ENCODE data around the gene HSFX2. TPM values are rescaled to one million over a fixed set of nuclear protein-coding genes. Genes with fewer than 3 reads are reported as not detected.
A peak's percentile ranks its signal among the peaks of the same experiment; 100 is the strongest.

HSFX2 gene
- total RNA-seq, 4 donors from 2014 or later, result 0.45 TPM; not detected in 3

- no peak for DNase-seq (ENCODE audit: extremely low spot score)
- TF ChIP-seq POLR2A (IDR thresholded peaks at IDR 0.05; ENCODE audit: low read depth), result no peak
- no peak for TF ChIP-seq POLR2AphosphoS5 (IDR thresholded peaks at IDR 0.05)
- TF ChIP-seq CTCF (IDR thresholded peaks at IDR 0.05), result no peak
- TF ChIP-seq EP300 (IDR thresholded peaks at IDR 0.05), result no peak
- no peaks in the 10 kb centered on the region for H3K27me3 ChIP-seq
- H3K27ac ChIP-seq (replicated peaks in 1 of 4), result no peak overlapping the region
- peaks cover 9 to 25% (median 15%) of the 10 kb centered on the region in 4 donors for H3K4me1 ChIP-seq
- no peak overlapping the region for H3K4me3 ChIP-seq
- no peaks in the 10 kb centered on the region for H3K9me3 ChIP-seq
- intact Hi-C loops (cut with DNase I), result no loop called here
- no peaks in the 10 kb centered on the region for H3K36me3 ChIP-seq
Measured at GRCh38 chrX:149633511-149633910, 38.4 kb upstream of the HSFX2 start.

GRCh38 chrX:149631234-149632165 lies 36.4 kb upstream of the HSFX2 start, which contains the start of gene TMEM185A:
TSS of gene TMEM185A (minus strand) at chrX:149631792. CDS start at chrX:149631580, 212 bp downstream.
- intact Hi-C loops (cut with DNase I), result no loop called here
- H3K36me3 ChIP-seq, result no peaks in the 10 kb centered on the region
- H3K4me3 ChIP-seq, result peak within 1 kb of the TSS; percentile 65 to 83 (median 72)
- H3K9me3 ChIP-seq, result no peaks in the 10 kb centered on the region
- DNase-seq (ENCODE audit: extremely low spot score), result no peak
- TF ChIP-seq POLR2A (IDR thresholded peaks at IDR 0.05; ENCODE audit: low read depth) (no peak), CTCF (IDR thresholded peaks at IDR 0.05) (no peak), EP300 (IDR thresholded peaks at IDR 0.05) (no peak), POLR2AphosphoS5 (IDR thresholded peaks at IDR 0.05) (peak; percentile 56 to 59)
- H3K27ac ChIP-seq (replicated peaks in 1 of 4), result peak within 1 kb of the TSS; percentile 67 to 82 (median 76)
- peaks cover 11 to 25% (median 19%) of the 10 kb centered on the region in 4 donors for H3K4me1 ChIP-seq
- 37% methylated on average over 32 of the region's 102 CpGs for WGBS
- no peaks in the 10 kb centered on the region for H3K27me3 ChIP-seq

- Histone ChIP-seq H3K4me1 (peaks cover 11 to 25% (median 19%) of the 10 kb centered on the region in 4 donors), H3K36me3 (no peaks in the 10 kb centered on the region), H3K9me3 (no peaks in the 10 kb centered on the region), H3K27ac (replicated peaks in 1 of 4) (peak overlapping the region; percentile 67 to 82 (median 76)), H3K27me3 (no peaks in the 10 kb centered on the region), H3K4me3 (peak overlapping the region; percentile 65 to 83 (median 72))
- 41% methylated on average over 16 of the region's 16 CpGs for WGBS
- TF ChIP-seq CTCF (IDR thresholded peaks at IDR 0.05) (peak in 1 of 3 experiments; percentile 19), POLR2A (IDR thresholded peaks at IDR 0.05; ENCODE audit: low read depth) (no peak)
- DNase-seq (ENCODE audit: extremely low spot score), result no peak
- intact Hi-C loops (cut with DNase I), result no loop called here
Measured at GRCh38 chrX:149630681-149631233, 35.6 kb upstream of the HSFX2 start.

- Histone ChIP-seq H3K9me3 (no peaks in the 10 kb centered on the region), H3K27me3 (no peaks in the 10 kb centered on the region), H3K4me3 (peak overlapping the region in 3 of 4 donors; percentile 65 to 83 (median 77)), H3K4me1 (peaks cover 11 to 28% (median 19%) of the 10 kb centered on the region in 4 donors), H3K27ac (replicated peaks in 1 of 4) (no peak overlapping the region), H3K36me3 (no peaks in the 10 kb centered on the region)
- no peak for DNase-seq (ENCODE audit: extremely low spot score)
- TF ChIP-seq CTCF (IDR thresholded peaks at IDR 0.05) (no peak), POLR2AphosphoS5 (IDR thresholded peaks at IDR 0.05) (no peak), POLR2A (IDR thresholded peaks at IDR 0.05; ENCODE audit: low read depth) (no peak), EP300 (IDR thresholded peaks at IDR 0.05) (no peak)
- 78% methylated on average over 5 of the region's 5 CpGs for WGBS
- intact Hi-C loops (cut with DNase I), result loop anchor here (5.0 kb wide), 1 partner anchor 68 kb away; no protein-coding TSS in a partner anchor
Measured at GRCh38 chrX:149629730-149630387, 34.7 kb upstream of the HSFX2 start.

Data from esophagus muscularis mucosa (tissue), 4 donors.